NCI-H526 treated with DMSO at 0.1 percent for 48 hours (cell line): ENCODE measurements around the gene GPN2.

ENCODE experiments used
- DNase-seq: peaks from one replicate; lab custom pipeline; 2025; lab: John Stamatoyannopoulos, UW

Gene GPN2

GRCh38 chr1:26889551-26890466, at the start of gene GPN2:
Gene GPN2, minus strand, starts transcription at chr1:26890283. Its CDS starts 187 bp downstream, at chr1:26890096.
- DNase-seq = peak; percentile 26

GRCh38 chr1:26938659-26939025, 48.6 kb upstream of the GPN2 start:
- no peak for DNase-seq

- no peak for DNase-seq
Observed at GRCh38 chr1:26938004-26938658, 48.0 kb upstream of the GPN2 start.

- no peak for DNase-seq
Observed at GRCh38 chr1:26936823-26937222, 46.7 kb upstream of the GPN2 start.

- no peak for DNase-seq
Observed at GRCh38 chr1:26932531-26932930, 42.4 kb upstream of the GPN2 start.

GRCh38 chr1:26923711-26924110, 33.6 kb upstream of the GPN2 start:
- no peak for DNase-seq

GRCh38 chr1:26922901-26923300, 32.8 kb upstream of the GPN2 start:
- DNase-seq = no peak

GRCh38 chr1:26922431-26922729, 32.3 kb upstream of the GPN2 start:
- no peak for DNase-seq

- DNase-seq = peak; percentile 92
Observed at GRCh38 chr1:26921540-26922430, 31.7 kb upstream of the GPN2 start, which contains the start of gene NUDC. Gene NUDC, plus strand, starts transcription at chr1:26921743. Its CDS starts 106 bp downstream, at chr1:26921849.

- DNase-seq = no peak
Observed at GRCh38 chr1:26921126-26921539, 31.1 kb upstream of the GPN2 start.

GRCh38 chr1:26915204-26915842, 25.2 kb upstream of the GPN2 start:
- DNase-seq = no peak

GRCh38 chr1:26913754-26914619, 23.9 kb upstream of the GPN2 start, which contains the start of gene NR0B2:
Gene NR0B2, minus strand, starts transcription at chr1:26913975. Its CDS starts 35 bp downstream, at chr1:26913940.
- DNase-seq = no peak

- no peak for DNase-seq
Observed at GRCh38 chr1:26913389-26913753, 23.3 kb upstream of the GPN2 start.

- DNase-seq = no peak
Observed at GRCh38 chr1:26912147-26912490, 22.0 kb upstream of the GPN2 start.

GRCh38 chr1:26911399-26912146, 21.5 kb upstream of the GPN2 start:
- DNase-seq = no peak

GRCh38 chr1:26910343-26911160, 20.5 kb upstream of the GPN2 start:
- no peak for DNase-seq

- DNase-seq = no peak
Observed at GRCh38 chr1:26909951-26910342, 19.9 kb upstream of the GPN2 start.

- no peak for DNase-seq
Observed at GRCh38 chr1:26907071-26907917, 17.2 kb upstream of the GPN2 start.
